ENCODE data around the gene RSPO3. TPM values are rescaled to one million over a fixed set of nuclear protein-coding genes. Genes with fewer than 3 reads are reported as not detected.

The RSPO3 gene
- total and polyA plus RNA-seq, 4 donors, result 1.4 to 3.5 (median 1.6) TPM

DNA sequence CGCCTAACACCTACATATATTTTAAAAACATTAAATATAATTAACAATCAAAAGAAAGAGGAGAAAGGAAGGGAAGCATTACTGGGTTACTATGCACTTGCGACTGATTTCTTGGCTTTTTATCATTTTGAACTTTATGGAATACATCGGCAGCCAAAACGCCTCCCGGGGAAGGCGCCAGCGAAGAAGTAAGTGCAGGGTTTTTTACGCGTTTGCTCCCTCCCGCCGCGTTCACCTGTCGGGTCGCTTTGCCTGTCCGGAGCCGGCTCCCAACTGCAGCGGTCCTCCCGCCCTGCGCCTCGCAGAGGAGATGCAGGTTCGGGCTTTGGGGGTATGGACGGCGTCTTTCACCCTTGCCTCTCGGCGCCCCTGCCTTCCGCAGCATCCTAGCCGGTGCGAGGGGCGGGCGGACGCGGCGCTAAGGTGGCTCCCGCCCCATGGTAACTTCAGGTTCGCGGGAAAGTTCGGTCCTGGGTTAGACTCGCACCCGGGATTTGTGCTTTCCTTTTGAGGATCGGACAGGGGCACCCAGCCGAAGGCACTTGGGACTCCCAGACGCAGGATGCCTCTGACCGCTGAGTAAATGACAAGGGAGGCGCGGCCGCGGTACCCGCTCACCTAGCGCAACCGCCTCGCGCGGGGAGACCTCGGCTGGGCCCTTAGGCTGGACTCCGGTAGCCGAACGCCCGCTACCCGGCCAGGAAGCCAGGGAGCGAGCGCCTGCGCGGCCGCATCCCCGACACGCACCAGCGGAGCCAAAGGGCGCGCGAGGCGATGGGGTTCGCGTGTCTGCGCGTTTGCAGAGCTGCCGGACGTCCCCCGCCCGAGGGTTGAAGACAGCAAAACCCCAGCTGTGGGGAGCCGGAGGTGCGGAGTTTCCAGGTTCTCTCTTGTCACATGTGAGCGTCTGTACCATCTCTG, 891 bp downstream of the RSPO3 start:
- peak overlapping the region; percentile 1 to 28 for H3K27ac ChIP-seq (ENCODE audit: low read depth in 1 of 2, low read length in 2 of 2)
- WGBS, result 2% methylated on average over 82 of the region's 82 CpGs

GRCh38 chr6:127120023-127120786, 1.7 kb downstream of the RSPO3 start:
- no peaks in the 10 kb centered on the region for H3K36me3 ChIP-seq (ENCODE audit: control insufficient read depth in 4 of 4, insufficient read depth in 3 of 4, low read depth in 1 of 4, low read length in 3 of 4)
- H3K4me3 ChIP-seq (ENCODE audit: low read depth in 1 of 3, low read length in 3 of 3), result peak overlapping the region in 2 of 3 donors; percentile 29 to 70
- peak overlapping the region in 1 of 2 donors; percentile 7 for H3K27ac ChIP-seq (ENCODE audit: low read depth in 1 of 2, low read length in 2 of 2)
- 5% methylated on average over 37 of the region's 37 CpGs for WGBS
- H3K9me3 ChIP-seq (ENCODE audit: control insufficient read depth in 4 of 4, low read length in 3 of 4), result no peaks in the 10 kb centered on the region
- H3K9ac ChIP-seq (ENCODE audit: low read depth in 1 of 2, low read length in 2 of 2), result no peak overlapping the region
- DNase-seq (ENCODE audit: low spot score), result no peak
- H3K27me3 ChIP-seq (ENCODE audit: control insufficient read depth in 4 of 4, insufficient read depth in 4 of 4, low read length in 3 of 4), result peaks cover 2 to 21% (median 5%) of the 10 kb centered on the region in 4 donors
- peaks cover 10 to 29% (median 20%) of the 10 kb centered on the region in 4 donors for H3K4me1 ChIP-seq (ENCODE audit: control insufficient read depth in 4 of 4, insufficient read depth in 4 of 4, low read length in 3 of 4)
- no peak for TF ChIP-seq FOXA2 (IDR thresholded peaks at IDR 0.05)
- TF ChIP-seq HNF4A (conservative IDR thresholded peaks at IDR 0.05), result no peak
- TF ChIP-seq HNF4G (IDR thresholded peaks at IDR 0.05), result no peak
- TF ChIP-seq RXRA (IDR thresholded peaks at IDR 0.05), result no peak
- no peak for TF ChIP-seq FOXA1 (IDR thresholded peaks at IDR 0.05)
- no peak for TF ChIP-seq RAD21 (IDR thresholded peaks at IDR 0.05)
- TF ChIP-seq TAF1 (conservative IDR thresholded peaks at IDR 0.05), result no peak
- TF ChIP-seq YY1 (IDR thresholded peaks at IDR 0.05), result no peak
- TF ChIP-seq GABPA (IDR thresholded peaks at IDR 0.05 in 1 of 2, conservative IDR thresholded peaks at IDR 0.05 in 1 of 2), result no peak
- no peak for TF ChIP-seq SP1 (IDR thresholded peaks at IDR 0.05)

More for the DNA sequence above, 891 bp downstream of the RSPO3 start:
- H3K9ac ChIP-seq (ENCODE audit: low read depth in 1 of 2, low read length in 2 of 2), result no peak overlapping the region
- peaks cover 10 to 29% (median 20%) of the 10 kb centered on the region in 4 donors for H3K4me1 ChIP-seq (ENCODE audit: control insufficient read depth in 4 of 4, insufficient read depth in 4 of 4, low read length in 3 of 4)
- no peaks in the 10 kb centered on the region for H3K36me3 ChIP-seq (ENCODE audit: control insufficient read depth in 4 of 4, insufficient read depth in 3 of 4, low read depth in 1 of 4, low read length in 3 of 4)
- TF ChIP-seq GABPA (IDR thresholded peaks at IDR 0.05 in 1 of 2, conservative IDR thresholded peaks at IDR 0.05 in 1 of 2) (no peak), TAF1 (conservative IDR thresholded peaks at IDR 0.05) (no peak), HNF4G (IDR thresholded peaks at IDR 0.05) (no peak), YY1 (IDR thresholded peaks at IDR 0.05) (no peak), SP1 (IDR thresholded peaks at IDR 0.05) (no peak), REST (IDR thresholded peaks at IDR 0.05) (no peak), MAX (IDR thresholded peaks at IDR 0.05) (no peak)
- DNase-seq (ENCODE audit: low spot score), result no peak
- H3K9me3 ChIP-seq (ENCODE audit: control insufficient read depth in 4 of 4, low read length in 3 of 4), result no peaks in the 10 kb centered on the region
- H3K27me3 ChIP-seq (ENCODE audit: control insufficient read depth in 4 of 4, insufficient read depth in 4 of 4, low read length in 3 of 4), result peaks cover 2 to 23% (median 5%) of the 10 kb centered on the region in 4 donors
- peak overlapping the region; percentile 32 to 70 (median 43) for H3K4me3 ChIP-seq (ENCODE audit: low read depth in 1 of 3, low read length in 3 of 3)
